Neural cell (in vitro differentiated cells): ENCODE data around the gene MBTD1. TPM values are rescaled to one million over a fixed set of nuclear protein-coding genes. Genes with fewer than 3 reads are reported as not detected.
"Not testable (repeated sequence)": the region's sequence is repeated elsewhere in the genome, so short reads cannot be mapped to it uniquely, and the experiment has no call there.

Source experiments
- H2AFZ ChIP-seq: fragments of 200-600, 300-800 bp; sonication (generic), shearing (Covaris generic); 2 replicates; pipeline ENCODE4 v1.6.0; 2014; ENCODE audit warnings: low read depth, mild to moderate bottlenecking, antibody characterized with exemption, low read length, moderate library complexity
- H3F3A ChIP-seq: fragments of 200-600 bp; shearing (Covaris generic); 2 replicates; pipeline ENCODE4 v1.6.1; 2016; ENCODE audit warnings: mild to moderate bottlenecking, moderate library complexity, mixed read lengths, antibody characterized with exemption, low read length; ENCODE audit not compliant: insufficient read depth, poor library complexity, severe bottlenecking
- H3K27ac ChIP-seq: fragments of 200-600, 300-800 bp; sonication (generic), shearing (Covaris generic); 2 replicates; pipeline ENCODE4 v1.5.1; 2014; ENCODE audit warnings: mild to moderate bottlenecking, low read length, moderate library complexity
- H3K27me3 ChIP-seq: fragments of 300-800, 200-600 bp; sonication (generic), shearing (Covaris generic); 2 replicates; pipeline ENCODE4 v1.6.0; 2014; ENCODE audit warnings: mild to moderate bottlenecking, low read depth, low read length, moderate library complexity; ENCODE audit not compliant: insufficient read depth
- H3K36me3 ChIP-seq: fragments of 300-800, 200-600 bp; sonication (generic), shearing (Covaris generic); 2 replicates; pipeline ENCODE4 v1.5.1; 2014; ENCODE audit warnings: mild to moderate bottlenecking, antibody characterized with exemption, low read length, moderate library complexity; ENCODE audit not compliant: insufficient read depth
- H3K4me2 ChIP-seq: fragments of 300-800, 200-600 bp; sonication (generic), shearing (Covaris generic); 2 replicates; pipeline ENCODE4 v1.6.0; 2014; ENCODE audit warnings: mild to moderate bottlenecking, low read length
- H3K4me3 ChIP-seq: fragments of 300-800, 200-600 bp; sonication (generic), shearing (Covaris generic); 2 replicates; pipeline ENCODE4 v1.5.1; 2014; ENCODE audit warnings: mild to moderate bottlenecking, low read length, moderate library complexity
- H3K79me2 ChIP-seq: fragments of 200-600 bp; shearing (Covaris generic); replicated peaks from 2 replicates; pipeline ENCODE4 v1.6.0; 2014; ENCODE audit warnings: mild to moderate bottlenecking, low read length, moderate library complexity; ENCODE audit not compliant: insufficient read depth
- H3K9ac ChIP-seq: fragments of 300-800, 200-600 bp; sonication (generic), shearing (Covaris generic); 2 replicates; pipeline ENCODE4 v1.6.1; 2016; ENCODE audit warnings: mild to moderate bottlenecking, low read length, mixed read lengths
- H3K9me2 ChIP-seq: fragments of 200-600 bp; shearing (Covaris generic); 2 replicates; pipeline ENCODE4 v1.6.1; 2016; ENCODE audit warnings: mild to moderate bottlenecking, low read length, mixed read lengths; ENCODE audit not compliant: insufficient read depth
- H3K9me3 ChIP-seq: fragments of 200-600, 300-800 bp; sonication (generic), shearing (Covaris generic); 2 replicates; pipeline ENCODE4 v1.6.1; 2016; ENCODE audit warnings: mild to moderate bottlenecking, mixed run types, low read length, moderate library complexity, mixed read lengths
- H4K20me1 ChIP-seq: fragments of 200-600 bp; shearing (Covaris generic); 2 replicates; pipeline ENCODE4 v1.6.1; 2016; ENCODE audit warnings: mild to moderate bottlenecking, mixed run types; ENCODE audit not compliant: insufficient read depth
- CTCF ChIP-seq: fragments of 450-650 bp; IDR thresholded peaks from 2 replicates; pipeline ENCODE4 v1.5.1; 2014; ENCODE audit warnings: antibody characterized with exemption, mild to moderate bottlenecking, moderate library complexity; ENCODE audit not compliant: poor library complexity, severe bottlenecking
- EP300 ChIP-seq: fragments of 450-650 bp; conservative IDR thresholded peaks from 2 replicates; pipeline ENCODE4 v1.6.1; 2014; ENCODE audit warnings: antibody characterized with exemption, mild to moderate bottlenecking, moderate library complexity; ENCODE audit not compliant: poor library complexity, severe bottlenecking
- EZH2 ChIP-seq: fragments of 200-600, 300-800 bp; shearing (Covaris generic), sonication (generic); IDR thresholded peaks from 2 replicates; pipeline ENCODE4 v1.6.1; 2014; ENCODE audit warnings: antibody characterized with exemption, low read length, borderline replicate concordance, mild to moderate bottlenecking; ENCODE audit not compliant: insufficient read depth, poor library complexity, severe bottlenecking
- POLR2AphosphoS5 ChIP-seq: IDR thresholded peaks from 2 replicates; pipeline ENCODE4 v1.6.1; 2012
- REST ChIP-seq: IDR thresholded peaks from 2 replicates; pipeline ENCODE4 v1.6.1; 2012; ENCODE audit warnings: borderline replicate concordance
- SMC3 ChIP-seq: fragments of 450-650 bp; conservative IDR thresholded peaks from 2 replicates; pipeline ENCODE4 v1.6.1; 2014; ENCODE audit warnings: antibody characterized with exemption, mild to moderate bottlenecking, moderate library complexity; ENCODE audit not compliant: poor library complexity
- TAF1 ChIP-seq: IDR thresholded peaks from 2 replicates; pipeline ENCODE4 v1.6.1; 2012; ENCODE audit warnings: low read depth
- polyA plus RNA-seq: library from polyadenylated mRNA; depleted of rRNA; stranded (reverse); fragments of >200 nt; gene quantifications from 2 replicates; pipeline ENCODE4 v1.2.3, GENCODE V29; 2014

The MBTD1 gene
- polyA plus RNA-seq, 1 donor from 2014 or later = 70.0 TPM

- H3F3A ChIP-seq, H3K79me2 ChIP-seq, H3K9me3 ChIP-seq, H3K4me2 ChIP-seq, H3K27ac ChIP-seq, H3K9ac ChIP-seq, H3K27me3 ChIP-seq, H3K9me2 ChIP-seq, H2AFZ ChIP-seq, H3K4me3 ChIP-seq, H4K20me1 ChIP-seq, H3K36me3 ChIP-seq: not testable (repeated sequence)
Observed at GRCh38 chr17:51294338-51294737, 34.5 kb upstream of the MBTD1 start.

GRCh38 chr17:51289696-51290111, 29.9 kb upstream of the MBTD1 start:
- H3K36me3 ChIP-seq = peaks cover 6% of the 10 kb centered on the region

More at GRCh38 chr17:51289696-51290111, 29.9 kb upstream of the MBTD1 start:
- Histone ChIP-seq H3K4me3 (no peak overlapping the region), H3K9ac (no peak overlapping the region), H3K4me2 (no peak overlapping the region), H3K9me2 (no peaks in the 10 kb centered on the region), H3K79me2 (no peaks in the 10 kb centered on the region), H3K27me3 (no peaks in the 10 kb centered on the region), H3K27ac (no peak overlapping the region), H3F3A (no peaks in the 10 kb centered on the region), H4K20me1 (no peaks in the 10 kb centered on the region), H2AFZ (no peak overlapping the region), H3K9me3 (no peaks in the 10 kb centered on the region)
- TF ChIP-seq REST = no peak
- no peak for TF ChIP-seq SMC3
- no peak for TF ChIP-seq EZH2
- TF ChIP-seq POLR2AphosphoS5 = no peak
- no peak for TF ChIP-seq EP300
- TF ChIP-seq TAF1 = no peak
- no peak for TF ChIP-seq CTCF
